Measurements from ENCODE around the gene ARHGEF1.
"Not testable (repeated sequence)": the region's sequence is repeated elsewhere in the genome, so short reads cannot be mapped to it uniquely, and the experiment has no call there.

The ARHGEF1 gene

GRCh38 chr19:41930926-41931592 lies 48.1 kb downstream of the ARHGEF1 start:
- DNase-seq (ENCODE audit: low read depth, low spot score), result no peak

GRCh38 chr19:41932259-41932719 lies 49.3 kb downstream of the ARHGEF1 start:
- no peak for DNase-seq (ENCODE audit: low read depth, low spot score)

- DNase-seq (ENCODE audit: low read depth, low spot score), result no peak
These were observed 49.8 kb downstream of the ARHGEF1 start for GRCh38 chr19:41932720-41933332.

- no peak for DNase-seq (ENCODE audit: low read depth, low spot score)
These were observed 50.9 kb downstream of the ARHGEF1 start for GRCh38 chr19:41933693-41934426.

- peak; percentile 69 for DNase-seq (ENCODE audit: low read depth, low spot score)
These were observed 51.9 kb downstream of the ARHGEF1 start for GRCh38 chr19:41934849-41935374.

- DNase-seq (ENCODE audit: low read depth, low spot score), result no peak
These were observed 52.9 kb downstream of the ARHGEF1 start for GRCh38 chr19:41935760-41936415.

- DNase-seq (ENCODE audit: low read depth, low spot score), result no peak
These were observed 53.4 kb downstream of the ARHGEF1 start for GRCh38 chr19:41936416-41936850.

GRCh38 chr19:41936961-41937360 lies 54.0 kb downstream of the ARHGEF1 start:
- DNase-seq (ENCODE audit: low read depth, low spot score), result no peak

- no peak for DNase-seq (ENCODE audit: low read depth, low spot score)
These were observed 54.8 kb downstream of the ARHGEF1 start for GRCh38 chr19:41937525-41938468.

GRCh38 chr19:41939209-41939608 lies 56.2 kb downstream of the ARHGEF1 start:
- DNase-seq (ENCODE audit: low read depth, low spot score), result not testable (repeated sequence)

GRCh38 chr19:41939861-41940730 lies 57.1 kb downstream of the ARHGEF1 start:
- DNase-seq (ENCODE audit: low read depth, low spot score), result no peak

- DNase-seq (ENCODE audit: low read depth, low spot score), result no peak
These were observed 57.9 kb downstream of the ARHGEF1 start for GRCh38 chr19:41940731-41941409.

- no peak for DNase-seq (ENCODE audit: low read depth, low spot score)
These were observed 58.6 kb downstream of the ARHGEF1 start for GRCh38 chr19:41941410-41942202.

GRCh38 chr19:41944336-41944735 lies 61.4 kb downstream of the ARHGEF1 start:
- DNase-seq (ENCODE audit: low read depth, low spot score), result no peak

- DNase-seq (ENCODE audit: low read depth, low spot score), result peak; percentile 80
These were observed 62.3 kb downstream of the ARHGEF1 start for GRCh38 chr19:41945135-41945766.

- DNase-seq (ENCODE audit: low read depth, low spot score), result no peak
These were observed 64.1 kb downstream of the ARHGEF1 start for GRCh38 chr19:41947091-41947490.

- DNase-seq (ENCODE audit: low read depth, low spot score), result peak; percentile 75
These were observed 68.7 kb downstream of the ARHGEF1 start for GRCh38 chr19:41951686-41952172.

GRCh38 chr19:41955521-41955920 lies 72.5 kb downstream of the ARHGEF1 start:
- no peak for DNase-seq (ENCODE audit: low read depth, low spot score)
